IMR-90 (cell line): ENCODE data around the gene TMEM63C. TPM values are rescaled to one million over a fixed set of nuclear protein-coding genes. Genes with fewer than 3 reads are reported as not detected.

Experiments
- ATAC-seq: fragments of 200-7000 bp; cut with Tn5 transposase; 2 replicates; pipeline ENCODE4 v1.9.1; 2020; ENCODE audit warnings: low read depth, mild to moderate bottlenecking, moderate library complexity
- BruUV-seq: library from RNA; stranded (reverse); fragments of 400-500 nt; replicated peaks from 2 replicates; lab custom pipeline; 2021; lab: Mats Ljungman, UMichigan
- CTCF ChIA-PET: fragments of 300-600 bp; formaldehyde crosslinking; extraction: SDS; loops from one replicate; lab custom pipeline; 2021; ENCODE audit warnings: antibody characterized with exemption; lab: Yijun Ruan, JAX
- POLR2A ChIA-PET: fragments of 300-600 bp; sonication (Branson Sonifier 250); formaldehyde crosslinking; loops from one replicate; lab custom pipeline; 2022; ENCODE audit warnings: antibody characterized with exemption; ENCODE audit not compliant: unreplicated experiment; lab: Charles Lee
- DNase-seq: peaks from one replicate; pipeline ENCODE4 v3.0.0; 2013
- H2AFZ ChIP-seq: replicated peaks from 2 replicates; pipeline ENCODE3; 2013; ENCODE audit warnings: low read length, mild to moderate bottlenecking; ENCODE audit not compliant: poor library complexity
- H2AK5ac ChIP-seq: 2 replicates; pipeline ENCODE4 v1.6.1; 2013; ENCODE audit warnings: low read depth, low read length, inconsistent platforms
- H2AK9ac ChIP-seq: replicated peaks from 2 replicates; pipeline ENCODE3; 2013; ENCODE audit warnings: mild to moderate bottlenecking, low read depth, low read length, moderate library complexity; ENCODE audit not compliant: poor library complexity
- H2BK120ac ChIP-seq: 2 replicates; pipeline ENCODE4 v1.6.1; 2013; ENCODE audit warnings: low read depth, low read length, inconsistent platforms
- H2BK15ac ChIP-seq: 3 replicates; pipeline ENCODE4 v1.6.1; 2013; ENCODE audit warnings: low read depth, low read length, inconsistent platforms
- H2BK20ac ChIP-seq: 2 replicates; pipeline ENCODE4 v1.6.1; 2013; ENCODE audit warnings: low read depth, mild to moderate bottlenecking, inconsistent platforms, low read length, moderate library complexity
- H2BK5ac ChIP-seq: 2 replicates; pipeline ENCODE4 v1.6.1; 2013; ENCODE audit warnings: mild to moderate bottlenecking, low read depth, low read length, inconsistent platforms; ENCODE audit not compliant: poor library complexity, severe bottlenecking
- H3K14ac ChIP-seq: replicated peaks from 2 replicates; pipeline ENCODE4 v1.6.1; 2013; ENCODE audit warnings: low read depth, low read length, inconsistent platforms
- H3K18ac ChIP-seq: 2 replicates; pipeline ENCODE4 v1.6.1; 2013; ENCODE audit warnings: low read depth, low read length, control low read depth
- H3K23ac ChIP-seq: 2 replicates; pipeline ENCODE4 v1.6.1; 2013; ENCODE audit warnings: low read depth, low read length, inconsistent platforms
- H3K27ac ChIP-seq: 2 replicates; pipeline ENCODE4 v1.5.1; 2013; ENCODE audit warnings: mild to moderate bottlenecking, control low read depth, low read length; ENCODE audit not compliant: insufficient read depth
- H3K27me3 ChIP-seq: 2 replicates; pipeline ENCODE4 v1.6.1; 2013; ENCODE audit warnings: low read length; ENCODE audit not compliant: control insufficient read depth, insufficient read depth
- H3K36me3 ChIP-seq: 2 replicates; pipeline ENCODE4 v1.6.1; 2013; ENCODE audit warnings: low read length, mixed read lengths; ENCODE audit not compliant: control insufficient read depth, insufficient read depth
- H3K4ac ChIP-seq: 2 replicates; pipeline ENCODE4 v1.6.1; 2013; ENCODE audit warnings: low read depth, low read length, inconsistent platforms
- H3K4me1 ChIP-seq: 2 replicates; pipeline ENCODE4 v1.6.1; 2013; ENCODE audit warnings: low read length, mixed read lengths; ENCODE audit not compliant: control insufficient read depth, insufficient read depth
- H3K4me2 ChIP-seq: 2 replicates; pipeline ENCODE4 v1.6.1; 2013; ENCODE audit warnings: low read depth, mild to moderate bottlenecking, control low read depth, low read length, moderate library complexity
- H3K4me3 ChIP-seq: 2 replicates; pipeline ENCODE4 v1.5.1; 2013; ENCODE audit warnings: low read depth, mild to moderate bottlenecking, control low read depth, low read length, moderate library complexity; ENCODE audit not compliant: insufficient read depth
- H3K56ac ChIP-seq: 2 replicates; pipeline ENCODE4 v1.6.1; 2013; ENCODE audit warnings: low read length, inconsistent platforms; ENCODE audit not compliant: insufficient read depth; ENCODE audit errors: extremely low read depth
- H3K79me1 ChIP-seq, 2 experiments: 2 replicates each; pipeline ENCODE4 v1.6.1; 2013; ENCODE audit warnings: low read length in 2 of 2, inconsistent platforms in 1 of 2, low read depth in 1 of 2
- H3K9ac ChIP-seq: 2 replicates; pipeline ENCODE4 v1.6.1; 2013; ENCODE audit warnings: low read depth, low read length, control low read depth
- H3K9me1 ChIP-seq: 2 replicates; pipeline ENCODE4 v1.6.1; 2013; ENCODE audit warnings: low read length, inconsistent platforms; ENCODE audit not compliant: insufficient read depth
- H3K9me3 ChIP-seq: 2 replicates; pipeline ENCODE4 v1.6.1; 2013; ENCODE audit warnings: low read length; ENCODE audit not compliant: control insufficient read depth, insufficient read depth
- H4K20me1 ChIP-seq: 2 replicates; pipeline ENCODE4 v1.6.1; 2013; ENCODE audit warnings: low read length, inconsistent platforms; ENCODE audit not compliant: insufficient read depth
- H4K5ac ChIP-seq: 2 replicates; pipeline ENCODE4 v1.6.1; 2013; ENCODE audit warnings: mild to moderate bottlenecking, low read depth, low read length, control low read depth
- H4K8ac ChIP-seq, 2 experiments: 2 replicates each; pipeline ENCODE4 v1.6.1; 2013; ENCODE audit warnings: low read depth in 2 of 2, low read length in 2 of 2, control low read depth in 1 of 2, inconsistent platforms in 1 of 2
- H4K91ac ChIP-seq: 2 replicates; pipeline ENCODE4 v1.6.1; 2013; ENCODE audit warnings: low read depth, low read length, inconsistent platforms; ENCODE audit not compliant: insufficient read depth
- FOS ChIP-seq: fragments of 150-350 bp; IDR thresholded peaks from 2 replicates; pipeline ENCODE4 v1.6.1; 2016; ENCODE audit warnings: low read depth, low read length
- MAZ ChIP-seq: IDR thresholded peaks from 2 replicates; pipeline ENCODE4 v1.6.1; 2012; ENCODE audit warnings: low read depth, mild to moderate bottlenecking, low read length, improper control_type of control experiment, moderate library complexity, borderline replicate concordance
- RAD21 ChIP-seq: IDR thresholded peaks from 2 replicates; pipeline ENCODE4 v1.6.1; 2012; ENCODE audit warnings: low read length, improper control_type of control experiment
- RCOR1 ChIP-seq: IDR thresholded peaks from 2 replicates; pipeline ENCODE4 v1.6.1; 2012; ENCODE audit warnings: mild to moderate bottlenecking, low read length, improper control_type of control experiment; ENCODE audit not compliant: insufficient replicate concordance
- RFX5 ChIP-seq: IDR thresholded peaks from 2 replicates; pipeline ENCODE4 v1.8.0; 2012; ENCODE audit warnings: low read depth, mild to moderate bottlenecking, low read length, moderate library complexity
- SMC3 ChIP-seq: fragments of 150-350 bp; IDR thresholded peaks from 2 replicates; pipeline ENCODE4 v1.6.1; 2016; ENCODE audit warnings: low read depth, mild to moderate bottlenecking, antibody characterized with exemption, low read length, moderate library complexity
- WGBS, 2 experiments: methylation state at CpG; one replicate each; pipeline versions ENCODE4 v1.1.5 to v1.1.7; 2013; ENCODE audit warnings: missing lambda C conversion rate in 2 of 2; ENCODE audit not compliant: insufficient read length in 1 of 2; ENCODE audit errors: extremely low coverage in 2 of 2; 5-methylcytosine and 5-hydroxymethylcytosine counted together
- dilution Hi-C: fragments of 300-500 bp; cut with HindIII; formaldehyde crosslinking; loops from one replicate; pipeline ENCODE4 v1.14.3; 2018; ENCODE audit warnings: low sequenced_read_pairs; ENCODE audit not compliant: unreplicated experiment
- in situ Hi-C: fragments of 300-500 bp; cut with MboI; formaldehyde crosslinking; loops from 3 replicates; pipeline ENCODE4 v1.14.3; 2019; ENCODE audit warnings: low sequenced_read_pairs, inconsistent platforms, mixed read lengths
- intact Hi-C: fragments of 100-400 bp; cut with micrococcal nuclease; formaldehyde crosslinking; loops from 2 replicates; pipeline ENCODE4 v1.10.0; 2022
- polyA plus RNA-seq, 3 experiments: library from polyadenylated mRNA; depleted of rRNA; stranded (reverse); fragments of >200 nt; gene quantifications; 2 replicates each; pipeline ENCODE4 v1.2.3, GENCODE V29; 2012; ENCODE audit warnings: low replicate concordance in 1 of 3
- total RNA-seq: library from RNA; depleted of rRNA; stranded (reverse); fragments of >200 nt; gene quantifications from 2 replicates; pipeline ENCODE4 v1.2.3, GENCODE V29; 2012
- TF ChIP-seq, protein P1 (sequence below): fragments of 150-350 bp; IDR thresholded peaks from 2 replicates; pipeline ENCODE4 v1.6.1; 2016; ENCODE audit warnings: low read depth, mild to moderate bottlenecking, low read length, moderate library complexity, borderline replicate concordance

Gene TMEM63C
- total and polyA plus RNA-seq, 2 of the 4 experiments (the other 2 are of a cell fraction) = under 0.01 TPM; not detected in 1

DNA sequence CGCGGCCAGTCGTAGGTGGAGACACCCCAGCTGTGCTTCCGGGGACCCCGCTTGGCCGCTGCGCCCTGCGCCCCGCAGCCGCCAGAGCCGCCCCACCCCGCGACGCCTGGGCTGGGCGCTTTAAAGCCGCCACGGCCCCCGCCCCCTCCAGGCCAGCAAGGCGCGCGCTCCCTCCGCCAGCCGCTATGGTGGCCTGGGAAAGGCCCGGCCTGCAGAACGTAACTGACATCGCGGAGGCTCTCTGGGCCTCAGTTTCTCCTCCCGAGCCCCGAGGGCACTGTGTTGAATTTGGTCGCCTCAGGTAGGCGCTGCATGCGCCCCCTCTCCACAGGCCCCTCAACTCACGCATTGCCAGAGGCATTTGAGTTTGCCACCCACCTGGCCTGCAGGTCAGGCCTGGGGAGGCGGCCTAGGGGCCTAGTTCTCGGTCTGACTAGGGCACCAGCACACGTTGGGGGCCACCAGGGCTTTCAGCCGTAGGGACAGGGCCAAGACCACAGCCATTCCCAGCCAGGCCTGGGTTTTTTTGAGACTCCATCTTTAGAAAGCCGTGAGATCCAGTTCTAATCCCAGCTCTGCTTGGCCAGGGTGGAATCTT is 89.6 kb downstream of the TMEM63C start, which contains the start of gene NGB:
TSS of gene NGB (minus strand) at position 94 of the 598 bp plus-strand sequence. CDS start 269 bp downstream, outside the sequence.
- no peak within 1 kb of the TSS for H2BK5ac ChIP-seq
- no peak for ATAC-seq
- dilution Hi-C loops (no loop called here), intact Hi-C loops (no loop called here), in situ Hi-C loops (no loop called here)
- H3K4me2 ChIP-seq = no peak within 1 kb of the TSS
- no peak within 1 kb of the TSS for H3K14ac ChIP-seq
- H3K4me3 ChIP-seq = no peak within 1 kb of the TSS
- no peaks in the 10 kb centered on the region for H3K36me3 ChIP-seq
- H3K9me1 ChIP-seq = no peaks in the 10 kb centered on the region
- no peak within 1 kb of the TSS for H4K8ac ChIP-seq
- H3K18ac ChIP-seq = no peak within 1 kb of the TSS
- H3K27me3 ChIP-seq = peaks cover 39% of the 10 kb centered on the region
- H4K5ac ChIP-seq = no peak within 1 kb of the TSS
- BruUV-seq = no TSS peak
- H2AFZ ChIP-seq = no peak within 1 kb of the TSS
- no peaks in the 10 kb centered on the region for H4K20me1 ChIP-seq
- no peaks in the 10 kb centered on the region for H3K79me1 ChIP-seq
- TF ChIP-seq, protein P1, sequence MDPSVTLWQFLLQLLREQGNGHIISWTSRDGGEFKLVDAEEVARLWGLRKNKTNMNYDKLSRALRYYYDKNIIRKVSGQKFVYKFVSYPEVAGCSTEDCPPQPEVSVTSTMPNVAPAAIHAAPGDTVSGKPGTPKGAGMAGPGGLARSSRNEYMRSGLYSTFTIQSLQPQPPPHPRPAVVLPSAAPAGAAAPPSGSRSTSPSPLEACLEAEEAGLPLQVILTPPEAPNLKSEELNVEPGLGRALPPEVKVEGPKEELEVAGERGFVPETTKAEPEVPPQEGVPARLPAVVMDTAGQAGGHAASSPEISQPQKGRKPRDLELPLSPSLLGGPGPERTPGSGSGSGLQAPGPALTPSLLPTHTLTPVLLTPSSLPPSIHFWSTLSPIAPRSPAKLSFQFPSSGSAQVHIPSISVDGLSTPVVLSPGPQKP = no peak
- TF ChIP-seq RAD21 = no peak
- TF ChIP-seq RFX5 = no peak
- TF ChIP-seq MAZ = no peak
- TF ChIP-seq SMC3 = no peak
- no peak for TF ChIP-seq RCOR1
- no peak for TF ChIP-seq FOS
- CTCF ChIA-PET = no interaction called here
- no peak within 1 kb of the TSS for H2AK9ac ChIP-seq
- DNase-seq = no peak
- H3K23ac ChIP-seq = no peak within 1 kb of the TSS
- POLR2A ChIA-PET = no interaction called here
- no peaks in the 10 kb centered on the region for H3K4me1 ChIP-seq
- H2AK5ac ChIP-seq = no peak within 1 kb of the TSS
- no peak within 1 kb of the TSS for H2BK15ac ChIP-seq
- H3K9me3 ChIP-seq = peaks cover 5% of the 10 kb centered on the region
- H3K56ac ChIP-seq = no peak within 1 kb of the TSS
- no peak within 1 kb of the TSS for H2BK20ac ChIP-seq
- H3K4ac ChIP-seq = no peak within 1 kb of the TSS
- H2BK120ac ChIP-seq = no peak within 1 kb of the TSS
- WGBS, 2 experiments = 23% methylated on average over 8 of the region's 38 CpGs; no CpG with 5 or more reads in 1 of the 2 experiments
- H3K9ac ChIP-seq = no peak within 1 kb of the TSS
- no peak within 1 kb of the TSS for H3K27ac ChIP-seq
- no peak within 1 kb of the TSS for H4K91ac ChIP-seq
